H1 (cell line): ENCODE results near the gene SLC6A17. TPM values are rescaled to one million over a fixed set of nuclear protein-coding genes. Genes with fewer than 3 reads are reported as not detected.

Experiments used
- FOSL1 ChIP-seq: IDR thresholded peaks from 2 replicates; pipeline ENCODE4 v1.6.1; 2011; ENCODE audit warnings: mild to moderate bottlenecking, low read depth, low read length, moderate library complexity; ENCODE audit not compliant: insufficient read depth
- RFX5 ChIP-seq: IDR thresholded peaks from 2 replicates; pipeline ENCODE4 v1.6.1; 2011; ENCODE audit warnings: low read depth, low read length, improper control_type of control experiment, borderline replicate concordance
- SAP30 ChIP-seq: fragments of 300-600 bp; sonication (generic); IDR thresholded peaks from 2 replicates; pipeline ENCODE4 v1.7.1; 2012; ENCODE audit warnings: low read length, moderate library complexity, mild to moderate bottlenecking, inconsistent platforms; ENCODE audit not compliant: insufficient read depth, insufficient replicate concordance
- SIRT6 ChIP-seq: IDR thresholded peaks from one replicate; pipeline ENCODE4 v1.7.1; 2012; ENCODE audit warnings: low read length, inconsistent platforms
- SIX5 ChIP-seq: IDR thresholded peaks from 2 replicates; pipeline ENCODE4 v1.6.1; 2011; ENCODE audit warnings: mild to moderate bottlenecking, low read depth, low read length
- TAF7 ChIP-seq: optimal IDR thresholded peaks from 2 replicates; pipeline ENCODE3; 2011; ENCODE audit warnings: low read depth, mild to moderate bottlenecking, inconsistent platforms, low read length, moderate library complexity, borderline replicate concordance
- YY1 ChIP-seq: IDR thresholded peaks from 2 replicates; pipeline ENCODE4 v1.6.1; 2011; ENCODE audit warnings: low read depth, mild to moderate bottlenecking, low read length
- polyA plus RNA-seq, 7 experiments: library from polyadenylated mRNA; depleted of rRNA in 3 of 7; stranded (reverse) in 5 of 7; unstranded in 2 of 7; fragments of >200 nt in 5 of 7; fragments of 200-250 nt in 2 of 7; gene quantifications; 1 replicate in 5 of 7; 2 replicates in 1 of 7; 4 replicates in 1 of 7; pipeline versions ENCODE4 v1.2.1 to v1.2.3, GENCODE V29; 2011 to 2013; ENCODE audit warnings: missing spikeins in 2 of 7, mixed read lengths in 2 of 7
- total RNA-seq: library from RNA; stranded (reverse); fragmentation: NEBNext Ultra II Directional; extraction: Animal tissue kit (Norgen Biotek cat#: 25700); gene quantifications from 2 replicates; pipeline ENCODE4 v1.2.1, GENCODE V29; 2021

Gene SLC6A17
- total and polyA plus RNA-seq, 2 of the 8 experiments (the other 6 are each of a cell fraction or from before 2014, with no cell fraction given) = 0.15 to 0.28 TPM

DNA sequence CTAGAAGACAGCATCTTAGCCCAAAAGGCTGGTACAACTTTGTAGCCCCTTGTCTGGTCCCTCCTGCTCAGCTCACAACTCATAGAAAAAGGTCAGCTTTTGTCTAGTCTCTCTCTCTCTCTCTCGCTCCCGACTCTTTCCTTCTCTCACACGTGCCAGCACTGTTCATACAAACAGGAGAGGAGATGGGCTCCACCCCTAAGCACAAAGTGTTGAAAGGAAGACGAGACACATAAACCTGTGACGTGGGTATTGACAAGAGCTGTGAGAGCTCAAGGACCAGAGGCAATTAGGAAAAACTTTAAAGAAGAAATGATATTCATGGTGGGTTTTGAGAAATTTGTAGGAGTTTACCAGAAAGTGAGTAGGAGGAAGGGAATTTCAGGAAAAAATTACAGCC, 36.3 kb downstream of the SLC6A17 start (continued):
- TF ChIP-seq SAP30 (no peak), SIX5 (no peak), SIRT6 (no peak), FOSL1 (no peak), TAF7 (no peak), RFX5 (no peak), YY1 (no peak)
